Activated CD8-positive, alpha-beta T cell treated with anti-CD3 and anti-CD28 coated beads for 36 hours (primary cell): ENCODE measurements around the gene NDUFB2. TPM values are rescaled to one million over a fixed set of nuclear protein-coding genes. Genes with fewer than 3 reads are reported as not detected.

Experiments used
- ATAC-seq: fragments of 200-7000 bp; cut with Tn5 transposase; one replicate; pipeline ENCODE4 v1.10.0; 2021; ENCODE audit warnings: mild to moderate bottlenecking, moderate library complexity
- CTCF ChIA-PET: fragments of 350-600 bp; sonication (Branson Sonifier 250); formaldehyde crosslinking; loops from one replicate; lab custom pipeline; 2021; ENCODE audit warnings: antibody characterized with exemption; lab: Charles Lee
- POLR2A ChIA-PET: fragments of 350-600 bp; sonication (Branson Sonifier 250); formaldehyde crosslinking; loops from one replicate; lab custom pipeline; 2021; ENCODE audit warnings: antibody characterized with exemption; lab: Charles Lee
- DNase-seq: peaks from one replicate; pipeline ENCODE4 v3.0.0-alpha.2; 2020
- H3K27ac Mint-ChIP-seq: one replicate; pipeline ENCODE4 v1.8.0; 2021; ENCODE audit warnings: mild to moderate bottlenecking, mixed read lengths
- H3K27me3 Mint-ChIP-seq: one replicate; pipeline ENCODE4 v1.8.0; 2021; ENCODE audit warnings: mixed read lengths
- H3K36me3 Mint-ChIP-seq: one replicate; pipeline ENCODE4 v1.8.0; 2021; ENCODE audit warnings: low read depth, mixed read lengths
- H3K4me1 Mint-ChIP-seq: one replicate; pipeline ENCODE4 v1.8.0; 2021; ENCODE audit warnings: low read depth, mixed read lengths
- H3K4me3 Mint-ChIP-seq: one replicate; pipeline ENCODE4 v1.8.0; 2021; ENCODE audit warnings: mild to moderate bottlenecking, moderate library complexity, mixed read lengths
- H3K9me3 Mint-ChIP-seq: one replicate; pipeline ENCODE4 v1.8.0; 2021; ENCODE audit warnings: mixed read lengths
- intact Hi-C: fragments of 100-400 bp; cut with micrococcal nuclease; formaldehyde crosslinking; loops from one replicate; pipeline ENCODE4 v1.10.0; 2022
- total RNA-seq, 2 experiments: library from RNA; stranded (reverse); gene quantifications; one replicate each; pipeline ENCODE4 v1.2.3, GENCODE V29; 2021
- TF ChIP-seq, protein P1 (sequence below): fragments of 200-600 bp; IDR thresholded peaks from one replicate; pipeline ENCODE4 v1.8.0; 2022; ENCODE audit warnings: antibody characterized with exemption, mild to moderate bottlenecking

NDUFB2 gene
- total RNA-seq, 2 experiments from 2014 or later, result 159 to 177 TPM

DNA sequence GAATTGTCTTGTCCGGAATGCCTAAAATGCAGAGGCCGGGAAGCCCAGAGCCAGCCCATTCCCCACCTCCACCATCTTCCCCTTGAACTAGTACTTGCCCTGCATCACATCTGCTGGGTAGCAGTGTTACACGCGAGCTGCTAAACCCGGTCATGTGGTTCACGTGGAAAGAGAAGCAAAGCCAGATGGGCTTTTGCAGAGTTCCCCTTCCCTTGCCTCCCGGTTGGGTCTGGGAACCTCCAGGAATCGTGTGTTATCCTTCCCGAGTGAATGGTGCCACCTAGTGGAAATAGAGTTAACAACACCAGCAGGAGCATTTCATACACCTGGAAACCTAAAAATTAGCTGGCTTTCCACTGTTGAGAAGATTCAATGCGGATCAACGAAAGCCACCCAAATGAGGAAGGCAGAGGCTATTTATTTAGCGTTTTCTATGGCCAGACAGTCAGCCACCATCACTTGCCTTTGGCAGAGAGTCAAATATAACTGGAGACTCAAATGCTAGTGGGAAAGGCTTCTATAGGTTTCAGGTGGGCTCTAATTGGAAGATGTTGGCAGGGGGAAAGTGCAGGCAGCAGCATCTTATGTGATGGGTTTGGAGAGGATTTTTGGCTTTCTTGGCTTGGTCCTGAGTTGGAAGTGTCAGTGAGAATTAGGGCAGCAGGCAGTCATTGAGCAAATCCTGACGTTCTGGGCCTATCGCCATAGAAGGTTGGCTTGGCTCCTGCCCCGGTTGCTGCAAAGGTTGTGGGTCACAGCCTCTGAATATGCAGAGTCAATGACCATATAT, 43.0 kb upstream of the NDUFB2 start:
- H3K4me3 Mint-ChIP-seq, result no peak overlapping the region

DNA sequence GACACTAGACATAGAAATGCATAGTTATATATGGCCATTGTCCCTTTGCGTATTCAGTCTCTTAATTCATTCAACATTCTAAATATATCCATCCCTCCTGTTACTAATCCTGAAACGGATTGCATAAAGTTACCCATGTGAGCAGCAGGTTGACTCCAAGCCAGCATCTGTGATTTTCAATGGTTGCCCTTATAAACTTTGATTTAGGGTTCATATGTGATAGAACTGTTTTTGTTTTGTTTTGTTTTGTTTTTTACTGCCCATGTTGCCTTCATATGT, 42.5 kb upstream of the NDUFB2 start:
- TF ChIP-seq, protein P1, sequence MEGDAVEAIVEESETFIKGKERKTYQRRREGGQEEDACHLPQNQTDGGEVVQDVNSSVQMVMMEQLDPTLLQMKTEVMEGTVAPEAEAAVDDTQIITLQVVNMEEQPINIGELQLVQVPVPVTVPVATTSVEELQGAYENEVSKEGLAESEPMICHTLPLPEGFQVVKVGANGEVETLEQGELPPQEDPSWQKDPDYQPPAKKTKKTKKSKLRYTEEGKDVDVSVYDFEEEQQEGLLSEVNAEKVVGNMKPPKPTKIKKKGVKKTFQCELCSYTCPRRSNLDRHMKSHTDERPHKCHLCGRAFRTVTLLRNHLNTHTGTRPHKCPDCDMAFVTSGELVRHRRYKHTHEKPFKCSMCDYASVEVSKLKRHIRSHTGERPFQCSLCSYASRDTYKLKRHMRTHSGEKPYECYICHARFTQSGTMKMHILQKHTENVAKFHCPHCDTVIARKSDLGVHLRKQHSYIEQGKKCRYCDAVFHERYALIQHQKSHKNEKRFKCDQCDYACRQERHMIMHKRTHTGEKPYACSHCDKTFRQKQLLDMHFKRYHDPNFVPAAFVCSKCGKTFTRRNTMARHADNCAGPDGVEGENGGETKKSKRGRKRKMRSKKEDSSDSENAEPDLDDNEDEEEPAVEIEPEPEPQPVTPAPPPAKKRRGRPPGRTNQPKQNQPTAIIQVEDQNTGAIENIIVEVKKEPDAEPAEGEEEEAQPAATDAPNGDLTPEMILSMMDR, result no peak
- DNase-seq, result no peak
- no peak overlapping the region for H3K27ac Mint-ChIP-seq
- ChIA-PET CTCF (interaction anchor here (0.6 to 2.4 kb wide), 29 partner anchors 12 to 353 kb away, joined by 3 to 22 read pairs (median 4); partner anchors contain the start of genes ADCK2, MKRN1 and NDUFB2), POLR2A (interaction anchor here (1.5 kb wide), 1 partner anchor 11 kb away, joined by 3 read pairs; no protein-coding TSS in a partner anchor)
- H3K36me3 Mint-ChIP-seq, result no peaks in the 10 kb centered on the region
- H3K27me3 Mint-ChIP-seq, result peaks cover 8% of the 10 kb centered on the region
- H3K4me3 Mint-ChIP-seq, result no peak overlapping the region
- H3K4me1 Mint-ChIP-seq, result peaks cover 17% of the 10 kb centered on the region
- intact Hi-C loops, result loop anchor here (1.0 to 5.0 kb wide), 2 partner anchors 136 to 177 kb away; partner anchors contain the start of gene MKRN1
- no peak for ATAC-seq
- H3K9me3 Mint-ChIP-seq, result no peaks in the 10 kb centered on the region

More for the DNA sequence above, 43.0 kb upstream of the NDUFB2 start:
- ATAC-seq (peak; percentile 24), DNase-seq (no peak)
- intact Hi-C loops, result loop anchor here (1.0 to 5.0 kb wide), 2 partner anchors 135 to 176 kb away; partner anchors contain the start of gene MKRN1
- H3K27ac Mint-ChIP-seq, result no peak overlapping the region
- ChIA-PET POLR2A (interaction anchor here (1.5 kb wide), 1 partner anchor 10 kb away, joined by 3 read pairs; no protein-coding TSS in a partner anchor), CTCF (interaction anchor here (0.6 to 2.4 kb wide), 37 partner anchors 10 to 353 kb away, joined by 3 to 22 read pairs (median 3); partner anchors contain the start of genes ADCK2, MKRN1 and NDUFB2)
- TF ChIP-seq, protein P1, result peak; percentile 94
- no peaks in the 10 kb centered on the region for H3K9me3 Mint-ChIP-seq
- no peaks in the 10 kb centered on the region for H3K36me3 Mint-ChIP-seq
- peaks cover 8% of the 10 kb centered on the region for H3K27me3 Mint-ChIP-seq
- peaks cover 17% of the 10 kb centered on the region for H3K4me1 Mint-ChIP-seq

DNA sequence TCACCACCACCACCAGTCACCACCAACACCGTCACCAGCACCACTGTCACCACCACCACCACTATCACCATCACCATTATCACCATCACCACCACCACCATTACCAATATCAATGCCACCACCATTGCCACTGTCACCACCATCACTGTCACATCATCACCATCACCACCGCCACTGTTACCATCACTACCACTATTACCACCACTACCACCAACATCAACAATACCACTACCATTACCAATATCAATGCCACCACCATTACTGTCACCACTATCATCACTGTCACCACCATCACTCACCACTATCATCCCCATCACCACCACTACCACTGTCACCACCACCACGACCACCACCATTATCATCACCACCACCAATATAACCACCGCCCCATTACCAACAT, 41.8 kb upstream of the NDUFB2 start:
- H3K4me1 Mint-ChIP-seq, result peaks cover 17% of the 10 kb centered on the region
- ChIA-PET CTCF (no interaction called here), POLR2A (no interaction called here)
- TF ChIP-seq, protein P1, result no peak
- H3K27me3 Mint-ChIP-seq, result peaks cover 8% of the 10 kb centered on the region
- no peak overlapping the region for H3K27ac Mint-ChIP-seq
- intact Hi-C loops, result loop anchor here (1.0 to 5.0 kb wide), 2 partner anchors 136 to 177 kb away; partner anchors contain the start of gene MKRN1
- H3K9me3 Mint-ChIP-seq, result no peaks in the 10 kb centered on the region
- DNase-seq (no peak), ATAC-seq (no peak)
- H3K4me3 Mint-ChIP-seq, result no peak overlapping the region
- no peaks in the 10 kb centered on the region for H3K36me3 Mint-ChIP-seq

DNA sequence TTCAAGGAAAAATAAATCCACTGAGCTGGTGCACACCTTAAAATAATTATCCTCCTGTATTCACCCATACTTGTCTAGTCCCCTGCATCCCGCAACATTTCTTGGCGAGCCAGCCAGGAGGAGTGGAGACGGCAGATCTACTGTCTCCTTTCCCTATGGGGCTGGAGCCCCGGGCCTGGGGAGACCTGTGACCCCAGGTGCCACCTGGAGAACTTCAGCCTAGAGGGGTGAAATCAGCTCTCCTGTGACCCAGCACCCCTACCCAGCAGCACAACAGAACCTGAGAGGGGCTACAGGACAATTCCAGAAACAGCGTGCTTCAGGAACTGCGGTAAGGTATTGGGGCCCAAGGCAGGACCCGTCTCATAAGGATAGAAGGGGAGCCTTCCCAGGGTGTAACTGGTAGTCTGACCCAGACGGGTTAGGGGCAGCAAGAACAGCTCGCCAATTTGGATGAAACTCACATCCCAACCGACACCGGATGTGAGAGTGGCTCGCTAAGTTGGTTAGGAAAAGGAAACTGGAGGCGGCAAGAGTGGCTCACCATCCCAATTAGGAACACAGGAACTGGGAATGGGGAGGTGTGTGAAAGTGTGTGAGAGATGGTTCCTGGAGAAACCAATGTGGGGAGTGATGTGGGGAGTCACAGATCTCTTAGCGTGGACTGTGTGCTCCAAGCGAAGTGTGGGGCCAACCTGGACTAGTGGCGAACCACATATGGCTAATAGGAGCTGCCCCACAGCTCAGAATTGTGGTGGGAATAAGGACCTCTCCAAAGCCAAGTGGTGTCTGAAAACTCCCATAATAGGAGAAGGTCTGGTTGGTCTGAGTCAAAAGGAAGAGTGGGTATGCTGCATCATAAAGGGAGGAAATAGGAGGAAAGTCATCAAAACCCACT, 40.7 kb upstream of the NDUFB2 start:
- ATAC-seq (no peak), DNase-seq (no peak)
- Mint-ChIP-seq H3K27me3 (peaks cover 8% of the 10 kb centered on the region), H3K27ac (peak overlapping the region; percentile 73), H3K9me3 (no peaks in the 10 kb centered on the region), H3K4me3 (peak overlapping the region; percentile 68), H3K4me1 (peaks cover 17% of the 10 kb centered on the region), H3K36me3 (no peaks in the 10 kb centered on the region)
- TF ChIP-seq, protein P1, result no peak
- intact Hi-C loops, result no loop called here
- CTCF ChIA-PET, result interaction anchor here (1.0 to 1.7 kb wide), 3 partner anchors 13 to 138 kb away, joined by 3 to 12 read pairs (median 7); partner anchors contain the start of gene ADCK2
- POLR2A ChIA-PET, result interaction anchor here (0.9 kb wide), 1 partner anchor 31 kb away, joined by 3 read pairs; no protein-coding TSS in a partner anchor
